Esophagus mucosa (tissue), 1 donor: ENCODE data around the gene OBSCN. TPM values are rescaled to one million over a fixed set of nuclear protein-coding genes. Genes with fewer than 3 reads are reported as not detected.

Source experiments
- ATAC-seq: fragments of 200-7000 bp; cut with Tn5 transposase; one replicate; pipeline ENCODE4 v1.9.1; 2020
- total RNA-seq: library from RNA; stranded (reverse); gene quantifications from one replicate; pipeline ENCODE4 v1.2.4, GENCODE V29; 2023
- donor health status: DM: yes; HTN: yes; CAD: no.

Gene OBSCN
- total RNA-seq, 1 donor from 2014 or later: 9.8 TPM

DNA sequence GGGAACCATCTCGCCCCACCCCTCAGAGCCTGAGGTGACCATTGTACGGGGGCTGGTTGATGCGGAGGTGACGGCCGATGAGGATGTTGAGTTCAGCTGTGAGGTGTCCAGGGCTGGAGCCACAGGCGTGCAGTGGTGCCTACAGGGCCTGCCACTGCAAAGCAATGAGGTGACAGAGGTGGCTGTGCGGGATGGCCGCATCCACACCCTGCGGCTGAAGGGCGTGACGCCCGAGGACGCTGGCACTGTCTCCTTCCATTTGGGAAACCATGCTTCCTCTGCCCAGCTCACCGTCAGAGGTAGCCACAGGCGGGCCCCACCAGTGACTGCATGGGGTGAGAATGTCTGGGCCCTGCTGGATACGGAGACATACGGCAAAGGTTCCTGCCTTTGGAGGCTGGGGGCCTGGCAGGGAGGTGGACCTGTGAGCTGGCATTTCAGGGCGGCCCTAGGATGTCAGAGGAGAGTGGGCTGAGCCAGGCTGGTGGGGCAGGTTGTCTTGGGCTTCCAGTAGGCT is 100.3 kb downstream of the OBSCN start:
- no peak for ATAC-seq

DNA sequence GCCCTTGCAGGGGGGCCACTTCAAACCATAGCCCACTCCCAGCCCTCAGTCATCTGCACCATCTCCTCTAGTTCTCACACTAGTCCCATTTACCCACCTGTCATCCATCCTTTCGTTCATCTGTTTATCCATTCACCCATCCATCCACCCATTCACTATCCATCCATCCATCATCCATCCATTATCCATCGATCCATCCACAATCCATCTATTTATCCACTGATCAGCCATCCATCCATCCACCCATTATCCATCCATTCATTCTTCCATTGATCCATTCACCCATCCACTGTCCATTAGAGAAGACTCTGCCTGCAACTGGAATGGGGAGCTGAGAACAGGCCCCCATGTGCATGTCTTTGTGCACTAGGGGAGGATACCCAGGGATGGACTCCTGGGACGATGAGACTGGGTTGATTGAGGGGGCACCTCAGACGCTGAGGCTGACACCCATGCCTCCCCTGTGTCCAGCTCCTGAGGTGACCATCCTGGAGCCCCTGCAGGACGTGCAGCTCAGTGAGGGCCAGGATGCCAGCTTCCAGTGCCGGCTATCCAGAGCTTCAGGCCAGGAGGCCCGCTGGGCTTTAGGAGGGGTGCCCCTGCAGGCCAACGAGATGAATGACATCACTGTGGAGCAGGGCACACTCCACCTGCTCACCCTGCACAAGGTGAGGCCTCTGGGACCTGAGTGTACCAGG is 100.9 kb downstream of the OBSCN start:
- no peak for ATAC-seq

DNA sequence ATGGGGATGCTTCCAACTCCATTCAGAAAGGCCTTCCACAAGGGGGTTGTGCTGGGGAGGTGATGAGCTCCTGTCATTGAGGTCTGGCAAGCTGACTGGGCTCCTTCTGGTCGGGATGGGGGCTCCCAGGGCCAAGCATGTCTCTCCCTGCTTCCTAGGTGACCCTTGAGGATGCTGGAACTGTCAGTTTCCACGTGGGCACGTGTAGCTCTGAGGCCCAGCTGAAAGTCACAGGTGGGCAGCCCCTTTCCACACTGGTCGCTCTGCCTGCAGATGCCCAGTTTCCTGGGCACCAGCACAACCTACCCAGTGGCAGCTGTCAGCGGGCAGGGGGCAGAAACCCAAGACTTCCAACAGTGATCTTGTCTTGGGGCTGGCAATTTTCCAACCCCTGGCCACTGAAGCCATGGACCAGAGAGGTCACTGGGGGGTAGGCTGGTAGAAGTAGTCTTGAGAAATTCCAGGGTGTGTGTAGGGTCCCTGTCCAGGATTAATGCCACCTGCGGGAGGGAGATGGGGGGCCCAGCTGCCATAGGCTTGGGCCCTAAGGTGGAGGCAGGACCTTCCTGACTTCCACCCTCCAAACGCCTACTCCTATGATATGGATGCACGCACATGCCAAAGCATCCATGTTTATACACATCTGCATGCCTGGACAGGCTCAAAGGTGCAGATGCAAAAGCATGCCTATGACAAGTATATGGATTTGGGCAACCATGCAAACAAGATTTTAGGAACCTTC is 101.7 kb downstream of the OBSCN start:
- no peak for ATAC-seq

DNA sequence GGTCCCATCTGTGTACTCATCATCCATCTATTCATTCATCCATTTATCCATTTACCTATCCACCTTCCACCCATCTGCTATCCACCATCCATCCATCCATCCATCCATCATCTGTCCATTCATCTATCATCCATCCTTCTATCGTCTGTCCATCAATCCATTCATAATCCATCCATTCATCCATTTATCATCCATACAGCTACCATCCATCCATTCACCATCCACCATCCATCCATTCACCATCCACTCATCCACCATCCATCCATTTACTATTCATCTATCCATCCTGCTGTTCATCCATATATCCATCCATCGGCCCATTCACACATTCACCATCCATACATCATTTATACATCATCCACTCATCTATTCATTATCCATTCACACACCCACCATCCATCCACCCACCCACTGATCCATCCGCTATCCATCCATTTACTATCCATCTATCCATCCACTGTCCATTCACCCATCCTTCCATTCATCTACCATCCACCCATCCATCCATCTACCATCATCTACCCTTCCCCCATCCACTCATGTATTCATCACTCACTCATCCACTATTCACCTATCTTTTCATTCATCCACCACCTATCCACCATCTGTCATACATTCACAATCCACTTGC is 102.4 kb downstream of the OBSCN start:
- no peak for ATAC-seq

DNA sequence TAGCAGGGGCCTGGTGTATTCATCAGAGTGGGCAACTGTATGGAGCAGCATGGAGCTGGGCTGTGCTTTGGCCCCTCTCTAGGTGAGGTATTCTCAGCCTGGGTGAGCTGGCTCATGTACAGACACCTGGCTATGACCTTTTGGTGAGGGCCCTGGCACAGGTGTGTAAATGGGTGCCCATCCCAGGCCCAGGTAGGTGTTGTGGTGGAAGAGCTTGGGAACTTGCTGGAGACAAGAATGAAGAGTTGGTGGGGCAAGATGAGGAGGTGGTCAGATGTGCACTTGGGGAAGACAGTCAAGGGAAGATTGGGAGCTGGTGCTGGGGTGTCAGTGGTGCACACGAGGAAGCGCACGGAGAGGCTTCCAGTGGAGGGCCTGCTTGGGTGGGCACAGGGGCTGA is 103.2 kb downstream of the OBSCN start:
- no peak for ATAC-seq

DNA sequence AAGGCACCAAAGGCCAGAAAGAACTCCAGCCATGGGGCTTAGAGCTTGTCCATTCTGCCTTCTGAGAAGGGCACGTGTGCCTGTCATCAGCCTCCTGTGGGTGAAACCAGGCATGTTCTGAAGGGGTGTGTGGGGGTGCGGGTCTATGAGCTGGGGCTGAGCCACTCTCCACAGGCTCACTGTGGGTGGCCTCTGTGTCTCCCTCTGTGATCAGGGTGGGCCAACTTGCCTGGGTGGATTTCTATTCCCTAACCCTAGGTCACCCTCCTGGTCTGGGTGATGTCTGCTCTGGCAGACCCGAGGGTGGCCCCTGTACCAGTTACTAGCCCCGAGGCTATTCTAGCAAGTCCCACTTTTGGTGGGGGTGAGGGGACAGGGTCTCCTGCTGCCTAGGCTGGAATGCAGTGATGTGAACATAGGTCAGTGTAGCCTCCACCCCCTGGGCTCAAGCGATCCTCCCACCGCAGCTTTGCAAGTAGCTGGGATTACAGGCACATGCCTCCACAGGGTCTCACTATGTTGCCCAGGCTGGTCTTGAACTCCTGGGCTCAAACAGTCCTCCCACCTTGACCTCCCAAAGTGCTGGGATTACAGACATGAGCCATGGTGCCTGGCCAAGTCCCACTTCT is 104.4 kb downstream of the OBSCN start:
- ATAC-seq: no peak

DNA sequence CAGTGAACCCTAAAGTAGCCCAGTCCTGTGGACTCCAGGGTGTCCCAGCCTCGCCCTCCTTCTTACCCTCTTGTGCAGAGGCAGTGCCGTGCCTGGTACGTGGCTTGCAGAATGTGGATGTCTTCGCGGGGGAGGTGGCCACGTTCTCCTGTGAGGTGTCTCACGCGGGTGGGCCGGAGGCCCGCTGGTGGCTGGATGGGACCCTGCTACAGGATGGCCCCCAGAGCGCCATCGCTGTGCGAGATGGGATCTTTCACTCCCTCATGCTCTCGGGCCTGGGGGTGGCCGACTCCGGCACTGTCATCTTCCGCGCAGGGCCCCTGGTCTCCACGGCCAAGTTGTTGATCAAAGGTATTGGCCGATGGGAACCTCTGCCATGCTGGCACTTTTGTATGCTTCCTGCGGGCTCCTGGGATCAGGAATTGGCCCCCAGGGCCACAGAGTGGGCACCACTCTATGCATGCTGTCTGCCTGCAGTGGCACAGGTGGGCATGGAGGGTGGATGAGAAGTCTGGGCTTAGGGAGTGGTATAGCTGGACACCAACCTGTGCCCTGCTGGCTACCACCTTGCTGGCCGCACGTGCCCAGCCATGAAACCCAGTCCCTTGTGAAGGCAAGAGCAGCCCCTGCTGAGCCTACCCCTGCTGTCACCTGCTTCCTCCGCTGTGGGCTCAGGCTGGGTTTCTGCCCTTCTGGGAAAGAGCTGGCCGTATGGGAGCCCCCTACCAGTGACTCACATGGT is 105.9 kb downstream of the OBSCN start:
- ATAC-seq: no peak

DNA sequence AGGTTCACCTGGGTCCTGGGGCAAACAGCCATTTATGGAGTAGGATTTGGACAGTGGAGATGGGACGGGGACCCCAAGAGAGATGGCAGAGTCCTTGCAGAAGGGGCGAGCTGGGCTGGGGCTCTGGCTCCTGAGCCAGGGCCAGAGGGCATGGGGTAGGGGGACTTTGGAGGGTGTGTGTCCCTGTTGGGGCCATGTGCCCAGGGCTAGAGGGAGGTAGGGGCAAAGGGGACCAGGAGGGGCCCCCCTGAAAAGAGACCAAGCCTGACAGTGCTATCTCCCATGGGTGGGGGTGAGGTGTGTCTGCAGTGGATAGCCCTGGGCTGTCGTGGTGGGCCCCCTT is 106.4 kb downstream of the OBSCN start:
- no peak for ATAC-seq

DNA sequence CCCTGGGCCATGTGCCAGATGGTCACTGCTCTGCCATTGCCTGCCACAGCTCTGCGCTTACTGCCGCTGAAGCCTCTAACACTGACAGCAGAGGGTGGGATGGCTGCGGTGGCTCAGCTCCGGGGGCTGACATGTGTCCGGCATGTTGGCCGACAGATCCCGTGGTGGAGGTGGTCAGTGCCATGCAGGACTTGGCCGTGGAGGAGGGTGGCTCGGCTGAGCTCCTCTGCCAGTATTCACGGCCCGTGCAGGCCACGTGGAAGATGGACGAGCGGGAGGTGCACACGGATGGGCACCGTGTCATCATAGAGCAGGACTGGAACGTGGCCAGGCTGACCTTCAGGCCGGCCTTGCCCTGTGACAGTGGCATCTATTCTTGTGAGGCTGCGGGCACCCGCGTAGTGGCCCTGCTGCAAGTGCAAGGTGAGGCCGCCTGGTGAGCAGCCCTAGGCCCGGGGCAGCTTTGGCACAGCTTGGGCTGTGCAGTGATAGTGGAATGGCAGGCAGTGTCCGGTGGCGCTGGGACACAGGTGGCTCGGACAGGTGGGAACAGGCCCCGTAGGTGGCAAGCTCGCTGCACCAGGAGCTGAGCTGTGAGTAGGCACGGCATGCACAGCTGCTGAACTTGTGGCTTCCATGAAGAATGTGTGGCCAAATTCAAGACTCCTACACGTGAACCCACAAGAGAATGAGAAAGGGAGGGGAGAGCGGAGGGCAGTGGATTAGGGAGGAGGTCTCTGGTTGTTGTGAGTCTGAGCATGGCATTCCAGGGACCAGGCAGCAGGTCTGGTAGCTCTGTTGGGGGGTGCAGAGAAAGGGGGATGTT is 107.0 kb downstream of the OBSCN start:
- no peak for ATAC-seq

DNA sequence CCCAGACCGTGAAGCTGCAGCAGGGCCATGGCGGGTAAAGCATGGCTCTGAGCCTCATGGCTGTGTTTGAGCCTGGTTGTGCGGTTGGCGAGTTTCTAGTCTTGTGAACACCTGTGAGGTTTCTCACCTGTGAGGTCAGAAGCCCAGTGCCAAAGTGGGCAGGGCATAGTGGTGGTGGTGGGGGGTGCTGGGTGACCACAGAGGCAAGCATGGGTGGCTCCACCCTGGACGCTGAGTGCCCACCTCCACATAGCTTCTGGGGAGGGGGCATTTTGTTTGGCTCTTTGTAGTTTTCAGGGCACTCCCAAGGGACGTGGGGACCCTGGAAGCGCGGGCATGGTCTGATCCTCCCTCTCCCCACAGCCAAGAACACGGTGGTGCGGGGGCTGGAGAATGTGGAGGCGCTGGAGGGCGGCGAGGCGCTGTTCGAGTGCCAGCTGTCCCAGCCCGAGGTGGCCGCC is 107.7 kb downstream of the OBSCN start:
- ATAC-seq: no peak

DNA sequence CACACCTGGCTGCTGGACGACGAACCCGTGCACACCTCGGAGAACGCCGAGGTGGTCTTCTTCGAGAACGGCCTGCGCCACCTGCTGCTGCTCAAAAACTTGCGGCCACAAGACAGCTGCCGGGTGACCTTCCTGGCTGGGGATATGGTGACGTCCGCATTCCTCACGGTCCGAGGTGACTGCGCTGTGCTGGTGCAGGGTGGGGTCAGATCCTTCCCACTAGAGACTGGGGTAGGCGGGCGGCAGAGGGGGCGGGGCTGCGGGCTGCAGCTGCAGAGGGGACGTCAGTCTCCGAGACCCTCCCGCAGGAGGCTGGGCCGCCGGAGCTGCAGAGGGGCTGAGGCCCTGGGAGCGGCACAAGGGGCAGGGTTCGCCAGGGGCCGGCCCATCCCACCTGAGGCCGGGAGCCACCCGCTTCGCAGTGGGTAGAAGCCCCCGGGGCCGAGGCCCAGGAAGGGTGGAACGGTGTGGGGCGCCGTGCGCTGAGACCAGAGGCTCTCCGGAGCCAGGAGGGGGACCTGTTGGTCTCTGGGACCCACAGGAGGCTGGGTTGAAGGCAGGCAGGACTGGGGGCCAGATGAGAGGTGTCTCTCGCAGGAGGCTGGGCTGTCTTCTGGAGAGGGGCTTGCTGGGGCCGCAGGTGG is 108.2 kb downstream of the OBSCN start:
- no peak for ATAC-seq

DNA sequence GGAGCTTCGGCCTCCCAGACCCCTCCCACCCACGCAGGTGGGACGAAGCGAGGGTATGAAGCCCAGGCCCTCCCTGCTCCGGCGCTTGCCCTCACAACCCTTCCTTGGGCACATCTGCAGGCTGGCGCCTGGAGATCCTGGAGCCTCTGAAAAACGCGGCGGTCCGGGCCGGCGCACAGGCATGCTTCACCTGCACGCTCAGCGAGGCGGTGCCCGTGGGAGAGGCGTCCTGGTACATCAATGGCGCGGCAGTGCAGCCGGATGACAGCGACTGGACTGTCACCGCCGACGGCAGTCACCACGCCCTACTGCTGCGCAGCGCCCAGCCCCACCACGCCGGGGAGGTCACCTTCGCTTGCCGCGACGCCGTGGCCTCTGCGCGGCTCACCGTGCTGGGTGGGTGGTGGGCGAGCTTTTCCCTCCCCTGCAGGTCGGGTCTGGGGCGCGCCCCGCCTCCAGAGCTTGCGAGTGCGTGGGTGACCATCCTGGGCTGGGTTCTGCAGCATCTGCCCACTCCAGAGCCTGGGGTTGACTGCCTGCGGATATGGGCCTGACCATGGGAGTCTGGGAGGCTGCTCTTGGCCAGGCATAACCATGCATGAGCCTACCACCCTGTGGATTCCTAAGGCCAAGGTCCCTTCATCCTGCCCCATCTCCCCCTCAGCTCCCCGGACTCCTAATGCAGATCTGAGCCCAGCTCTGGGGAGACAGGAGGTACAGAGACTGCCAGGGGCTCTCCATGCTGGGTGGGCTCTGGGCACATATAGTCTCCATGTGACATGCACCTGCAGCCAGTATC is 108.9 kb downstream of the OBSCN start:
- no peak for ATAC-seq

DNA sequence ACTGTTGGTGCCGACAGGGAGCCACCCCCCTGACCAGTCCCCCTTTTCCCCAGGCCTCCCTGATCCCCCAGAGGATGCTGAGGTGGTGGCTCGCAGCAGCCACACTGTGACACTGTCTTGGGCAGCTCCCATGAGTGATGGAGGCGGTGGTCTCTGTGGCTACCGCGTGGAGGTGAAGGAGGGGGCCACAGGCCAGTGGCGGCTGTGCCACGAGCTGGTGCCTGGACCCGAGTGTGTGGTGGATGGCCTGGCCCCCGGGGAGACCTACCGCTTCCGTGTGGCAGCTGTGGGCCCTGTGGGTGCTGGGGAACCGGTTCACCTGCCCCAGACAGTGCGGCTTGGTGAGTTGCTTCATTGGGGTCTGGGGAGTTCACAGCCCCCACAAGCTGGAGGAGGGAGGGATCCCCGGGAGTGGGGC is 109.6 kb downstream of the OBSCN start:
- ATAC-seq: no peak

DNA sequence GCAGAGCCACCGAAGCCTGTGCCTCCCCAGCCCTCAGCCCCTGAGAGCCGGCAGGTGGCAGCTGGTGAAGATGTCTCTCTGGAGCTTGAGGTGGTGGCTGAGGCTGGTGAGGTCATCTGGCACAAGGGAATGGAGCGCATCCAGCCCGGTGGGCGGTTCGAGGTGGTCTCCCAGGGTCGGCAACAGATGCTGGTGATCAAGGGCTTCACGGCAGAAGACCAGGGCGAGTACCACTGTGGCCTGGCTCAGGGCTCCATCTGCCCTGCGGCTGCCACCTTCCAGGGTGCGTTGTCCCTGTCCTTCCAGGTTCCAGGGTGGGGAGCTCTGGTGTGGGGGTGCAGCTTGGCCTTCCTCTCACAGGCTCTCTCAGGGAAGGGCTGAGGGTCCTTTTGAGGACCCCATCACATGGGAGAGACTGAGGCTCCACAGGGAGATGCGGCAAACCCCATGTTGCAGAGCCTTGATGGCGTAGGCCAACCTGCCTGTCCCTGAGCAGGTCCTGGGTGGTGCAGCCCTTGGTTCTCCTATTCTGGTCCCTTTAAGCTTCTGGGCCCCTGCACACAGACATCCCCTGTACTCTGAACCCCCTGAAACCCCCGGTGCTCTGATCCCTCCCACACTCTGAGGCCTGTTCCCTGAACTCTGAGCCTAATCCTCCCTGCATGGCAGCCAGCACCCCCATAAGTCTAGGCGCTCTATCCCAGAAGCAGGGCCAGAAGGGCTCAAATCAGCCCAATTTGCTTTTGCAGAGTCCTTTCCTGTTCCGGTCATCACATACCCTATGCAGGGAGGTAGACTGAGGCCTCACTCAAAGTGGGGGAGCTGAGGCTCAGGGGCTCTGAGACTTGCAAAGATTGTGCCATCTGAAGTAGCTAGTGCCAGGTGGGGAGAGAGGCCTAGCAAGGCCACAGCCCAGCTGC is 110.3 kb downstream of the OBSCN start:
- no peak for ATAC-seq

DNA sequence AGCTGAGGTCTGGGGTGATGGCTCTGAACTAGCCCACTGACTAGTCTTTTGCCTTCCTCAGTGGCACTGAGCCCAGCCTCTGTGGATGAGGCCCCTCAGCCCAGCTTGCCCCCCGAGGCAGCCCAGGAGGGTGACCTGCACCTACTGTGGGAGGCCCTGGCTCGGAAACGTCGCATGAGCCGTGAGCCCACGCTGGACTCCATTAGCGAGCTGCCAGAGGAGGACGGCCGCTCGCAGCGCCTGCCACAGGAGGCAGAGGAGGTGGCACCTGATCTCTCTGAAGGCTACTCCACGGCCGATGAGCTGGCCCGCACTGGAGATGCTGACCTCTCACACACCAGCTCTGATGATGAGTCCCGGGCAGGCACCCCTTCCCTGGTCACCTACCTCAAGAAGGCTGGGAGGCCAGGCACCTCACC is 111.0 kb downstream of the OBSCN start:
- ATAC-seq: no peak

DNA sequence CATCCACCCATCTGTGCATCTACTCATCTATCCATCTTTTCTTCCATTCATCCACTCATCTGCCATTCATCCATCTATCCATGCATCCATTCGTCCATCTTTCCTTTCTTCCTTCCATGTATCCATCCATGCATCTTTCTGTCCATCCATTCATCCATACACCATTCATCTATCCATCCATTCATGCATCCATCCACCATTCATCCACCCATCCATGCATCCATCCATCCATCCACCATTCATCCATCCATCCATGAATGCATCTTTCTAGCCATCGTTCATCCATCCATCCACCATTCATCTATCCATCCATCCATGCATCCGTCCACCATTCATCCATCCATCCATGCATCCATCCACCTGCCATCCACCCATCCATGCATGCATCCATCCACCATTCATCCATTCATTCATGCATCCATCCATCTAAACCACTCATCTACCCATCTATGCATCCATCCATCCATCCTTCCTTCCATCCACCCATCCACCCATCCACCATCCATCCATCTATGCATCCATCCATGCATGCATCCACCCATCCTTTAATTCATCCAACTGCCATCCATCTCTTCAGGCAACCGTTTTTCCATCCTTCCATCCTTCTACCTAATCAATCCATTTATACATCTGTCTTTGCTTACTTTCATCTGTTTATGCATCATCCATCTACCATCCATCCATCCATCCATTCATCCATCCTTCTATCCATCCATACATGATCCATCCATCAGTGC is 111.7 kb downstream of the OBSCN start:
- no peak for ATAC-seq

DNA sequence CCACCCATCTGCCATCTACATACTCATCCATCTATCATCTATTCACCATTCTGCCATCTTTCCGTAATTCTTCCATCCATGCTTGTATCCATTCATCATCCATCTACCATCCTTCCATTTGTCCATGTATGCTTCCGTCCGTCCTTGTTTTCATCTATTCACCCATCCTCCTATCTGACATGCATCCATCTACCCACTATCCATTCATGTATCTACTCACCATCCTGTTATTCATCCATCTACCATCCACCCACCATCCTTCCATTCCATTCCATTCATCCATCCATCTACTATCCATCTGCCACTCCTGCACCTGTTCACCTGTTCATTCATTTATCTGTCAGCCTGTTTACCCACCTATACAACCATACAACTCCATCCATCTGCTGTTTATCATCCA is 112.5 kb downstream of the OBSCN start:
- ATAC-seq: no peak

DNA sequence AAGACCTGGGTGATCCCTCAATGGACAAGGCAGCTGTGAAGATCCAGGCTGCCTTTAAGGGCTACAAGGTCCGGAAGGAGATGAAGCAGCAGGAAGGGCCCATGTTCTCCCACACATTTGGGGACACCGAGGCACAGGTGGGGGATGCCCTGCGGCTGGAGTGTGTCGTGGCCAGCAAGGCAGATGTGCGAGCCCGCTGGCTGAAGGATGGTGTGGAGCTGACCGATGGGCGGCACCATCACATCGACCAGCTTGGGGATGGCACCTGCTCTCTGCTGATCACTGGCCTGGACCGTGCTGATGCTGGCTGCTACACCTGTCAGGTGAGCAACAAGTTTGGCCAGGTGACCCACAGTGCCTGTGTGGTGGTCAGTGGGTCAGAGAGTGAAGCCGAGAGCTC is 113.6 kb downstream of the OBSCN start:
- ATAC-seq: no peak
